ENCODE data around the gene SOCS6. TPM values are rescaled to one million over a fixed set of nuclear protein-coding genes. Genes with fewer than 3 reads are reported as not detected.
A peak's percentile ranks its signal among the peaks of the same experiment; 100 is the strongest.

The SOCS6 gene
- total and polyA plus RNA-seq, 2 of the 13 experiments (the other 11 are each of a cell fraction or from before 2014, with no cell fraction given) = 18.6 to 38.3 TPM

DNA sequence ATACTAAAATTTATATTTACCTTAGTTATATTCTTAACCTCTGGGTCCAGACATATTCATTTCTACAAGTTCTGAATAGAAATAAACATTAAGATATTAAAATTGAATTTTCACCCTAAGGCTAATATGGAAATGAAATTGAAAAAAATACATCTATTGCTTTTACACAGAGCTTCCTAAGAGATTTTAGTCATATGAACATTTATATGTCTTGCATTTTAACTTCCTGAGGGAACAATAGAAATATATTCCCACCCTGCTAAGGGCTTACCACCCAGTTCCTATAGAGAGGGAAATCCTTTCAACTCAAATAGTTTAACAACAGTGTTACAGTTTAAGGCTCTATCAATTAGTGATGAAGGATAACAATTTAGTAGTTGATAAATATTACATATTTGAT, 60.5 kb downstream of the SOCS6 start (continued):
- TF ChIP-seq, protein P1, sequence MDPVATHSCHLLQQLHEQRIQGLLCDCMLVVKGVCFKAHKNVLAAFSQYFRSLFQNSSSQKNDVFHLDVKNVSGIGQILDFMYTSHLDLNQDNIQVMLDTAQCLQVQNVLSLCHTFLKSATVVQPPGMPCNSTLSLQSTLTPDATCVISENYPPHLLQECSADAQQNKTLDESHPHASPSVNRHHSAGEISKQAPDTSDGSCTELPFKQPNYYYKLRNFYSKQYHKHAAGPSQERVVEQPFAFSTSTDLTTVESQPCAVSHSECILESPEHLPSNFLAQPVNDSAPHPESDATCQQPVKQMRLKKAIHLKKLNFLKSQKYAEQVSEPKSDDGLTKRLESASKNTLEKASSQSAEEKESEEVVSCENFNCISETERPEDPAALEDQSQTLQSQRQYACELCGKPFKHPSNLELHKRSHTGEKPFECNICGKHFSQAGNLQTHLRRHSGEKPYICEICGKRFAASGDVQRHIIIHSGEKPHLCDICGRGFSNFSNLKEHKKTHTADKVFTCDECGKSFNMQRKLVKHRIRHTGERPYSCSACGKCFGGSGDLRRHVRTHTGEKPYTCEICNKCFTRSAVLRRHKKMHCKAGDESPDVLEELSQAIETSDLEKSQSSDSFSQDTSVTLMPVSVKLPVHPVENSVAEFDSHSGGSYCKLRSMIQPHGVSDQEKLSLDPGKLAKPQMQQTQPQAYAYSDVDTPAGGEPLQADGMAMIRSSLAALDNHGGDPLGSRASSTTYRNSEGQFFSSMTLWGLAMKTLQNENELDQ (CRISPR knock-in tag; IDR thresholded peaks at IDR 0.05; ENCODE audit: borderline replicate concordance) = no peak
- TF ChIP-seq CENPT (CRISPR knock-in tag; IDR thresholded peaks at IDR 0.05; ENCODE audit: low read depth) = no peak
- TF ChIP-seq ZNF343 (CRISPR knock-in tag; IDR thresholded peaks at IDR 0.05) = no peak
- TF ChIP-seq, protein P2, sequence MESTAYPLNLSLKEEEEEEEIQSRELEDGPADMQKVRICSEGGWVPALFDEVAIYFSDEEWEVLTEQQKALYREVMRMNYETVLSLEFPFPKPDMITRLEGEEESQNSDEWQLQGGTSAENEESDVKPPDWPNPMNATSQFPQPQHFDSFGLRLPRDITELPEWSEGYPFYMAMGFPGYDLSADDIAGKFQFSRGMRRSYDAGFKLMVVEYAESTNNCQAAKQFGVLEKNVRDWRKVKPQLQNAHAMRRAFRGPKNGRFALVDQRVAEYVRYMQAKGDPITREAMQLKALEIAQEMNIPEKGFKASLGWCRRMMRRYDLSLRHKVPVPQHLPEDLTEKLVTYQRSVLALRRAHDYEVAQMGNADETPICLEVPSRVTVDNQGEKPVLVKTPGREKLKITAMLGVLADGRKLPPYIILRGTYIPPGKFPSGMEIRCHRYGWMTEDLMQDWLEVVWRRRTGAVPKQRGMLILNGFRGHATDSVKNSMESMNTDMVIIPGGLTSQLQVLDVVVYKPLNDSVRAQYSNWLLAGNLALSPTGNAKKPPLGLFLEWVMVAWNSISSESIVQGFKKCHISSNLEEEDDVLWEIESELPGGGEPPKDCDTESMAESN (CRISPR knock-in tag; conservative IDR thresholded peaks at IDR 0.05) = no peak
- TF ChIP-seq PCBP1 (IDR thresholded peaks at IDR 0.05; ENCODE audit: borderline replicate concordance, low read depth, low read length) = no peak

DNA sequence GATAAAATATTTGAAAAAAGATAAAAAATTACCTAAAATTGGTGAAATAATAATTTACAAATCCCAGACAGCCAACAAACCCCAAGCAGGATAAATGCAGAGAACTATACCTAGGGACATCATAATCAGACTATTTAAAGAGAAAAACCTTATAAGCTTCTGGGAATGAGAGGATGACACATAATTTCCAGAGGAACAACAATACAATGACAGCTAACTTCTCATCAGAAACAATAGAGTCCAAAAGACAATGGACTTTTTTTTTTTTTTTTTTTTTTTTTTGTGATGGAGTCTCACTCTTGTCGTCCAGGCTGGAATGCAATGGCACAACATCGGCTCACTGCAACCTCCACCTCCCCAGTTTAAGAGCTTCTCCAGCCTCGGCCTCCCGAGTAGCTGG, 65.2 kb downstream of the SOCS6 start:
- Histone ChIP-seq H3K9ac (ENCODE audit: insufficient read depth, low read depth, low read length) (no peak overlapping the region), H3K9me3 (ENCODE audit: low read length) (0 out of 2 replicates have a peak, but pooled peaks cover 4% of the 10 kb centered on the region), H3K27ac (ENCODE audit: extremely low read length, insufficient read depth, low read length) (no peak overlapping the region), H4K20me1 (ENCODE audit: insufficient read depth, low read length) (no peaks in the 10 kb centered on the region), H3K36me3 (replicated peaks in 1 of 2; ENCODE audit: control insufficient read depth in 1 of 2, insufficient read depth in 2 of 2, low read length in 2 of 2) (peaks cover 0 to 2% of the 10 kb centered on the region in 2 experiments; a peak in 1 of 5 replicates), H3K79me2 (ENCODE audit: insufficient read depth, low read length) (no peaks in the 10 kb centered on the region), H3K4me3 (replicated peaks in 1 of 3; ENCODE audit: insufficient read depth in 1 of 3, low read depth in 2 of 3, low read length in 3 of 3) (no peak overlapping the region), H2AFZ (ENCODE audit: low read length) (no peak overlapping the region), H3K4me2 (ENCODE audit: low read depth, low read length) (no peak overlapping the region), H3K27me3 (ENCODE audit: control insufficient read depth in 1 of 2, insufficient read depth in 2 of 2, low read length in 2 of 2) (no peaks in the 10 kb centered on the region), H3K4me1 (ENCODE audit: insufficient read depth, low read length) (peaks cover 32% of the 10 kb centered on the region)
- no peak for ATAC-seq
- TF ChIP-seq ZNF317 (CRISPR knock-in tag; IDR thresholded peaks at IDR 0.05) (peak; percentile 86), ZNF260 (CRISPR knock-in tag; IDR thresholded peaks at IDR 0.05; ENCODE audit: borderline replicate concordance, low read depth) (no peak)
- CTCF ChIA-PET (ENCODE audit: low intra/inter-chr PET ratio, low total read pairs) = no interaction called here
- WGBS (ENCODE audit: low lambda C conversion rate) = 98% methylated on average over 4 of the region's 4 CpGs
- intact Hi-C loops (cut with micrococcal nuclease; ENCODE audit: unreplicated experiment) (no loop called here), in situ Hi-C loops (cut with HindIII; ENCODE audit: extremely low pct_ligation_motif_present, low pct_unique_long_range_greater_than_20kb) (no loop called here)
- FAIRE-seq = no peak
- BruUV-seq (replicated peaks) = no TSS peak
- POLR2A ChIA-PET = no interaction called here
- no peak for DNase-seq (ENCODE audit: low spot score)

All from HepG2 (cell line).